GM18870 (cell line): ENCODE results near the gene PRKG1.
"Not testable (repeated sequence)": the region's sequence is repeated elsewhere in the genome, so short reads cannot be mapped to it uniquely, and the experiment has no call there.

Source experiments
- ATAC-seq: cut with Tn5 transposase; IDR thresholded peaks from one replicate; pipeline ENCODE4 v1.9.1; 2021; ENCODE audit warnings: moderate library complexity; ENCODE audit not compliant: unreplicated experiment

Gene PRKG1

GRCh38 chr10:51574248-51575048, 500.2 kb downstream of the PRKG1 start:
- no peak for ATAC-seq

- not testable (repeated sequence) for ATAC-seq
Observed at GRCh38 chr10:51581196-51581595, 506.9 kb downstream of the PRKG1 start.

GRCh38 chr10:51583976-51584375, 509.7 kb downstream of the PRKG1 start:
- ATAC-seq, result no peak

GRCh38 chr10:51585742-51586141, 511.5 kb downstream of the PRKG1 start:
- ATAC-seq, result no peak

- no peak for ATAC-seq
Observed at GRCh38 chr10:51588984-51589383, 514.7 kb downstream of the PRKG1 start.

GRCh38 chr10:51590818-51591217, 516.5 kb downstream of the PRKG1 start:
- no peak for ATAC-seq

GRCh38 chr10:51596695-51597094, 522.4 kb downstream of the PRKG1 start:
- no peak for ATAC-seq

- ATAC-seq, result no peak
Observed at GRCh38 chr10:51599647-51600046, 525.4 kb downstream of the PRKG1 start.

- ATAC-seq, result no peak
Observed at GRCh38 chr10:51602326-51602725, 528.0 kb downstream of the PRKG1 start.

GRCh38 chr10:51604579-51604978, 530.3 kb downstream of the PRKG1 start:
- no peak for ATAC-seq

GRCh38 chr10:51606825-51607462, 532.7 kb downstream of the PRKG1 start:
- no peak for ATAC-seq

GRCh38 chr10:51607463-51607835, 533.2 kb downstream of the PRKG1 start:
- ATAC-seq, result no peak

- no peak for ATAC-seq
Observed at GRCh38 chr10:51608211-51608610, 533.9 kb downstream of the PRKG1 start.

GRCh38 chr10:51615764-51616298, 541.5 kb downstream of the PRKG1 start:
- ATAC-seq, result no peak

- ATAC-seq, result peak; percentile 43
Observed at GRCh38 chr10:51617576-51618235, 543.4 kb downstream of the PRKG1 start.

- no peak for ATAC-seq
Observed at GRCh38 chr10:51619365-51619764, 545.1 kb downstream of the PRKG1 start.

- peak; percentile 66 for ATAC-seq
Observed at GRCh38 chr10:51620131-51620530, 545.8 kb downstream of the PRKG1 start.

- ATAC-seq, result no peak
Observed at GRCh38 chr10:51624013-51624412, 549.7 kb downstream of the PRKG1 start.

- no peak for ATAC-seq
Observed at GRCh38 chr10:51629934-51630639, 555.8 kb downstream of the PRKG1 start.

- no peak for ATAC-seq
Observed at GRCh38 chr10:51630640-51631005, 556.3 kb downstream of the PRKG1 start.

GRCh38 chr10:51635436-51635835, 561.1 kb downstream of the PRKG1 start:
- ATAC-seq, result no peak
